Vagina (tissue), 2 donors: ENCODE measurements around the gene TIAM2. TPM values are rescaled to one million over a fixed set of nuclear protein-coding genes. Genes with fewer than 3 reads are reported as not detected.

ENCODE experiments used
- DNase-seq, 2 donors: peaks; one replicate each; pipeline ENCODE4 v3.0.0-alpha.2; 2017; ENCODE audit errors: extremely low spot score in 2 of 2
- H3K27ac ChIP-seq: fragments of 200-600 bp; sonication (generic); one replicate; pipeline ENCODE4 v1.5.1; 2019
- H3K27me3 ChIP-seq: fragments of 200-600 bp; sonication (generic); one replicate; pipeline ENCODE4 v1.5.1; 2019
- H3K36me3 ChIP-seq, 2 donors: fragments of 200-600 bp; sonication (generic); one replicate each; pipeline ENCODE4 v1.5.1; 2017 to 2019
- H3K4me1 ChIP-seq: fragments of 200-600 bp; sonication (generic); one replicate; pipeline ENCODE4 v1.5.1; 2019
- H3K4me3 ChIP-seq, 2 donors: fragments of 200-600 bp; sonication (generic); 1 replicate in 1 of 2; 2 replicates in 1 of 2; pipeline ENCODE4 v1.5.1; 2016 to 2019
- H3K9me3 ChIP-seq: fragments of 200-600 bp; sonication (generic); one replicate; pipeline ENCODE4 v1.5.1; 2019
- POLR2A ChIP-seq, 2 donors: fragments of 450-650 bp; IDR thresholded peaks; one replicate each; pipeline ENCODE4 v1.6.1; 2017; ENCODE audit warnings: antibody characterized with exemption in 2 of 2, mild to moderate bottlenecking in 2 of 2, moderate library complexity in 2 of 2
- POLR2AphosphoS5 ChIP-seq, 2 donors: sonication (generic); formaldehyde crosslinking; IDR thresholded peaks; one replicate each; pipeline ENCODE4 v1.9.0; 2017; ENCODE audit warnings: antibody characterized with exemption in 2 of 2, mild to moderate bottlenecking in 2 of 2, low read depth in 1 of 2; ENCODE audit not compliant: insufficient read depth in 1 of 2
- intact Hi-C: fragments of 100-400 bp; cut with DNase I; formaldehyde crosslinking; loops from one replicate; pipeline ENCODE4 v1.15.1; 2023
- total RNA-seq: library from RNA; depleted of rRNA; stranded (reverse); fragments of >200 nt; gene quantifications from one replicate; pipeline ENCODE4 v1.2.3, GENCODE V29; 2016
- TF ChIP-seq, protein P1 (sequence below), 3 experiments: fragments of 450-650 bp in 2 of 3; fragments of 200-600 bp in 1 of 3; sonication (generic) in 1 of 3; IDR thresholded peaks; one replicate each; pipeline ENCODE4 v1.5.1; 2017 to 2019; ENCODE audit warnings: antibody characterized with exemption in 3 of 3, mild to moderate bottlenecking in 2 of 3, moderate library complexity in 2 of 3

TIAM2 gene
- total RNA-seq, 1 donor from 2014 or later = 11.5 TPM

DNA sequence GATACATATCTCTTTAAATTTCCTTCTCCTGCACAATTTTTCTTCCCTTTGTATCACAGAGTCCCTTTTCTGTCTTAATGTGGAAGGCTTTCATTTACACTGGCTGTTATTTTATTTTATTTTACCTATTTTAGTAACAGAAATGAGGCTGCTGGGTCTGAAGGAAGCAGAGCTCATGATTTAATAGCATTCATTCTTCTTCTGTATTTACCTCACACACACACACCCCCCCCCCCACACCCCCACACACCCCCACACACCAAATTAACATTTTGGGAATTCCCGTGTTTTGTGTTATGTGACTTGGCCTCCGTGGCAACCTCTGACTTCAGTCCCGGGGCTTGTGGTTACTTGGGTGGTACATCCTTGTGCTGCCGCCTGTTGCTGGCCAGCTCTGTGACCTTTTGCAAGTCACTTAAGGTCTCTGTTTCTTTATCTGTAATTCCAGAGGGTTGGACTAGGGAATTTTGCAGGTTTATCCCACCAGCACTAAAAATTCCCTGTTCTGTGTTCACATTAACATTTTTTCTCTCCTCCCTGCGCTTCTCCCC lies 108.8 kb downstream of the TIAM2 start:
- H3K9me3 ChIP-seq = no peaks in the 10 kb centered on the region
- intact Hi-C loops = no loop called here

DNA sequence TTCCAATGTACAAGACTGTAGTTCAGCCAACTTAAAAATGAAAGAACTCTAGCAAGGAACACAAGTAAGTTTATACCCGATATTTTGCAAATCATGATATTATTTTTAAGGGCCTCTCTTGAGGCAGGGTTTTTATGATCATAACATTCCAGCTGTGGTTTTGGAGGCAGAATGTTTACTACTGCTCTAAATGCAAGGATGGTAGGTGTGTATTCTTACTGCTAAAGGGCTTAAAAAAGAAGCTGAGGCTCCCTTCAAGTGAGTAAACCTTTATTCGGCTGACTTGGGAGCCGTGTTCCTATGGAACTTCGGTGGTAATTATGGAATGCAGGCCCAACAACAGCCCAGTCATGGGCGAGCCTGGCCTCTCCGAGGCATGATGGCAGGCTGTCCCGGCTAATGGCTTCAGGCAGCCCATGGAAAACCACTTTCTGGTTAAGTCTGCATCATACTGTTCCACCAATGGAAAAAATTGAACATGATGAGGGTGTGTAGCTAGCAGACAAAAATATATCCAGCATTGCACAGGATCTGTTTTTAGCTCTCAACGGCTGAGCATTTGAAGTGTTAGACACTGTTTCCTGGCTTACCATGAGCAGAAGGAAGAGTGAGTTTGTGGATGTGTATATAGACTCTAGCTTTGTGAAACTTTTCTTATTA lies 111.5 kb downstream of the TIAM2 start:
- Histone ChIP-seq H3K9me3 (no peaks in the 10 kb centered on the region), H3K27me3 (no peaks in the 10 kb centered on the region), H3K4me1 (no peaks in the 10 kb centered on the region), H3K36me3 (no peaks in the 10 kb centered on the region), H3K4me3 (no peak overlapping the region), H3K27ac (no peak overlapping the region)
- no peak for TF ChIP-seq POLR2A (IDR thresholded peaks at IDR 0.05)
- TF ChIP-seq, protein P1, sequence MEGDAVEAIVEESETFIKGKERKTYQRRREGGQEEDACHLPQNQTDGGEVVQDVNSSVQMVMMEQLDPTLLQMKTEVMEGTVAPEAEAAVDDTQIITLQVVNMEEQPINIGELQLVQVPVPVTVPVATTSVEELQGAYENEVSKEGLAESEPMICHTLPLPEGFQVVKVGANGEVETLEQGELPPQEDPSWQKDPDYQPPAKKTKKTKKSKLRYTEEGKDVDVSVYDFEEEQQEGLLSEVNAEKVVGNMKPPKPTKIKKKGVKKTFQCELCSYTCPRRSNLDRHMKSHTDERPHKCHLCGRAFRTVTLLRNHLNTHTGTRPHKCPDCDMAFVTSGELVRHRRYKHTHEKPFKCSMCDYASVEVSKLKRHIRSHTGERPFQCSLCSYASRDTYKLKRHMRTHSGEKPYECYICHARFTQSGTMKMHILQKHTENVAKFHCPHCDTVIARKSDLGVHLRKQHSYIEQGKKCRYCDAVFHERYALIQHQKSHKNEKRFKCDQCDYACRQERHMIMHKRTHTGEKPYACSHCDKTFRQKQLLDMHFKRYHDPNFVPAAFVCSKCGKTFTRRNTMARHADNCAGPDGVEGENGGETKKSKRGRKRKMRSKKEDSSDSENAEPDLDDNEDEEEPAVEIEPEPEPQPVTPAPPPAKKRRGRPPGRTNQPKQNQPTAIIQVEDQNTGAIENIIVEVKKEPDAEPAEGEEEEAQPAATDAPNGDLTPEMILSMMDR (IDR thresholded peaks at IDR 0.05) = no peak
- TF ChIP-seq POLR2AphosphoS5 (IDR thresholded peaks at IDR 0.05; ENCODE audit: insufficient read depth in 1 of 2, low read depth in 1 of 2) = no peak
- intact Hi-C loops = no loop called here
- no peak for DNase-seq

More for the DNA sequence above, 108.8 kb downstream of the TIAM2 start:
- no peak for DNase-seq
- no peaks in the 10 kb centered on the region for H3K4me1 ChIP-seq
- no peak overlapping the region for H3K27ac ChIP-seq
- no peaks in the 10 kb centered on the region for H3K27me3 ChIP-seq
- H3K36me3 ChIP-seq = no peaks in the 10 kb centered on the region
- TF ChIP-seq POLR2A (IDR thresholded peaks at IDR 0.05) (no peak), POLR2AphosphoS5 (IDR thresholded peaks at IDR 0.05; ENCODE audit: insufficient read depth in 1 of 2, low read depth in 1 of 2) (no peak)
- TF ChIP-seq, protein P1 (IDR thresholded peaks at IDR 0.05) = no peak
- H3K4me3 ChIP-seq = no peak overlapping the region

DNA sequence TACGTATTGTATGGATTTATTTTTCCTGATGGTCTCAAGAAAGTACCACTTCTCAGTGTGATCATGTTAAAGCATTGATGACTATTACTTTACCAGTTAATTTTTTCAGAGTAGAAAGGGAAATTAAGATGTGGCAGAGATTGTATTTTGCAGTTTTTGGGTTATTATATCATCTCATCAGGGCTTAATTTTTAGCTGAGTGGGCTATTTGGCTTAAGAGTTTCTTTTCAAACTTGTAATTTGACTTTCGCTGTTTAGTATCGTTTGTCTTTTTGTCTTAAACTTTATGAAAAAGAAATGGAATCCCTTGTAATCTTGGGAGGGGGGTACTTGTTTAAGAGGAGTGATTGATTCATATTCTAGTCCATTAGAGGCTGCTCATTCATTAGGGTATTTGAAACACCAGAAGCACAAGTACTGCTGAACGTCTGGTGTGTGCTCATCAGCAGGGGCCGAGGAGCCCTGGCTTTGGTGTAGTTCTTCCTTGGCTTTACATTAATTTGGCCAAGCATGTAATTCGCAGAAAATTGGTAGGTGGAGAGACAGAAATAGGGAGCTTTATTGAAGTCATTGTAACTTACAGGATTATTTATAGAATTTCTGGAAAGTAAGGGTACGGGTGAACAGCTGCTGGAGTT lies 112.4 kb downstream of the TIAM2 start:
- intact Hi-C loops = no loop called here
- Histone ChIP-seq H3K27ac (no peak overlapping the region), H3K9me3 (no peaks in the 10 kb centered on the region), H3K36me3 (no peaks in the 10 kb centered on the region), H3K4me1 (no peaks in the 10 kb centered on the region), H3K27me3 (no peaks in the 10 kb centered on the region), H3K4me3 (no peak overlapping the region)
- TF ChIP-seq POLR2A (IDR thresholded peaks at IDR 0.05) = no peak
- no peak for TF ChIP-seq POLR2AphosphoS5 (IDR thresholded peaks at IDR 0.05; ENCODE audit: insufficient read depth in 1 of 2, low read depth in 1 of 2)
- TF ChIP-seq, protein P1 (IDR thresholded peaks at IDR 0.05) = no peak
- DNase-seq = no peak

DNA sequence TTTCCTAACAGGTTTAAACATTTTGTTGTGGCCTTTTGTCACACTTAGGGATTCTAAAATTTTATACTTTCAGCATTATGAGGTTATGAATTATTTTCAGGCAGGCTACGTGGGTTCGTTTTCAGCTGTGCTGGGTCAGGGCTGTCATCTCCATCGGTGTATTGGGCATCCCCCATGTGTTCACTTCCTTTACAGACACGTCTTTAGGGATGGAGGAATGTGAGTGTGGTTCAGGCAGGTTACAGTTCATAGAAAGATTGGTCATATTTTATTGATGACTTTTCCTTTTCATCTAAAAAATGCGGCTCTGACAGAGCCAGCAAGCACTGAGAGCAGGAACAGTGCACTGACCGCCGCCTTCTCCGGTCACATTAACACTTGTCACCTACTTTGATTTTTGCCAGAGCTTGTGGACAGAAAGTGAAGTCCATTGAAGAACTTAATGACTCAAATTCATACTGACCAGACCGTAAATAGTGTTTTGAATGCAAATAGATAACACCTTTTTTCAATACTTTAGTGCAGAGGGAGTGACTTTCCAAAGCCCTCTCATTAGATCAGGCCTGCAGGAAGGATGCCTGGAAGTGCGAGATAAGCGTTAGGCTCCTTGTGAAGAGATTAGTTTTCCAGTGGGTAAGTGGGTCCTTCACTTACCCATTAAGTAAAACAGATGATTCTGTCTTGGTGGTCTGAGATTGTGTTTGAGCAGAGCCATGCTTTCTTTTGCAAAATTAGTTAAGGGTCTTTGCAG lies 113.1 kb downstream of the TIAM2 start:
- intact Hi-C loops = no loop called here
- DNase-seq = no peak
- no peak overlapping the region for H3K27ac ChIP-seq

More for the DNA sequence above, 113.1 kb downstream of the TIAM2 start:
- TF ChIP-seq POLR2AphosphoS5 (IDR thresholded peaks at IDR 0.05; ENCODE audit: insufficient read depth in 1 of 2, low read depth in 1 of 2) (no peak), POLR2A (IDR thresholded peaks at IDR 0.05) (no peak)
- TF ChIP-seq, protein P1 (IDR thresholded peaks at IDR 0.05) = no peak
- no peaks in the 10 kb centered on the region for H3K36me3 ChIP-seq
- no peak overlapping the region for H3K4me3 ChIP-seq
- no peaks in the 10 kb centered on the region for H3K27me3 ChIP-seq
- no peaks in the 10 kb centered on the region for H3K4me1 ChIP-seq
- H3K9me3 ChIP-seq = no peaks in the 10 kb centered on the region
